ENCODE measurements around the gene HOXB1. TPM values are rescaled to one million over a fixed set of nuclear protein-coding genes. Genes with fewer than 3 reads are reported as not detected.

Gene HOXB1
- 0.08 TPM in 1 of 2 replicates, not detected in the other for total RNA-seq (2014; rRNA removed; shearing (Covaris generic))

DNA sequence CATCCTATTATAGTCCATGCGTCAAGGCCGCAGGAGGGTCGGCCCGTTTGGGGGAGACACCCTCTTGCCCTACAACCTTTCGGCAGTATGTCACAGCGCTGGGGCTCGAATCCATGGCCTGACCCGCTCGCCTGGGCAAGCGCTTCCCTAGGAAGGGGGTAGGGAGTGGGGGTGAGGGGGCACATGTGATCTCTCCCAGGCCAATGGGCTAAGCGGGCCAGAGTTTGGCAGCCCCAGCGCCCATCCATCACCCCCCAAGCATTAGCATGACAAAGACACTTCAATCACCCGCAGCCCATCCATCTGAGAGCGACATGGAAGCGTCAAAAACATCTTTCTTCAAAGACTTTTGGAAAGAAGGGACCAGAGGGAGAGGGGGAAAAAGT is at the start of gene HOXB1:
Gene HOXB1, minus strand, starts transcription at position 125 of the 386 bp plus-strand sequence. Its CDS starts 107 bp downstream, at position 18.
- no peak for DNase-seq (ENCODE audit: low spot score)

DNA sequence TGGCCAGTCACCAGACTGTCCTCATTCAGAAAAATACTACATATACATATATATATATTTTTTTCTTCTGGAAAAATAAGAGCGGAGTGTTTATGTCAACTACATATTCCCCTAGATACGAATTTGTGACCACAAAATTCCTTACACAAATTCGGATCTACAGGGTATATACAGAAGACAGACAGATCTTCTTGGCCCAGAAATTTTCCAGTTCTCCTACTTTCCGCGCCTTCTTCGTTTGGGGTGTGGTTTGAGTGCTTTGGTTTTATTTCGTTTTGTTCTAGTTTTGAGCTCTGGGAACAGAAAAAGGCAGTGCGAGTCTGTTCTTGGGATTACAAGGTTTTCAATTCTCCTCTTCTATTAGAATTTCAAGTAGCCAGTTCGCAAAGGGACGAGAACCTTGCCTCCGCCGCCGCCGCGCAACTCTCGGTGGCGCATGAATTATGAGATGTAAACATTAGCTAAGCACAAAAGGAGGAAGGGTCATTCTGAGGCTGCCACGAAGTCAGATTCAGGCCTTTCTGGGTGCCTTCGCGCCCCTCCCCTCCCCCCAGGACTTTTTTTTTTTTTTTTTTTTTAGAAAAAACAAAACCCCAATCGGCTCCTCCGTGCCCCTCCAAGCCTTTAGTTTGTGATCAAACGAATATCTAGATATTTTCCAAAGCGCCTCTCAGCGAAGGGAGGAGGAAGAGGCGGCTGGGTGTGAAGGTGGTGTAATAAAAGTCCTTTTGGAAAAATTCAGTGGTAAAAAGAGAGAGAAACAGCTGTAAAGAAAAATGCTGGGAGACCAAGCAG is 49.1 kb upstream of the HOXB1 start:
- peak; percentile 67 for DNase-seq (ENCODE audit: low spot score)

GRCh38 chr17:48579471-48579759 is 48.6 kb upstream of the HOXB1 start:
- no peak for DNase-seq (ENCODE audit: low spot score)

GRCh38 chr17:48578616-48579470 is 48.0 kb upstream of the HOXB1 start:
- DNase-seq (ENCODE audit: low spot score): peak; percentile 70

DNA sequence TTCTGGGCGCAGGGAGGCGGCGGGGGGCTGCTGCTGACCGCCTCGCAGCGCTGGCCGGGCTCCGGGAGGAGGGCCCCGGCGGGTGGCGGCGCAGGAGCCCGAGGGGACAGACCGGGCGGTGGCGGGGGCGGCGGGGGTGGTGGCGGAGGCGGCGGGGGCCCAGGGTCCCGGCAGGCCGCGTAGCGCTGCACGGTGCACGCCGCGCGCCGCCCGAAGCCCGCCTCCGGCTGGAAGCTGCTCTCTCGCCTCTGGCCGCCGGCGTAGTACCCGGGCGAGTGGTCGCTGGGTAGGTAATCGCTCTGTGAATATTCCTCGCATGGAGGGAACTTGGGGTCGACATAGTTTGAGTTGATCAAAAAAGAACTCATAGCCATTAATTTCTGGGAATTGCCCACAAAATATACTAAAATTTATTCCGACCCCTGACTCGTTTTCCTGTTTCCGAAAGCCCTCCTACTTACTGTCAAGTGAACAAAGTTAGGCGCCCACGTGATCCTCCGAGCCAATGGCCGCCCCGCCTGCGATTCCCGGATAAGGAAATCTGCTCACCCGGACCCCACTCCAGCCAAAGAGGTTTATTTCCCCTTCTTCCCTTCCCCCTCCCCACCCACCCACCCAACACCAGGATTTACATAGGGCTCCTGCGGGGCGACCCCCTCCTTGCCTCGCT is 47.3 kb upstream of the HOXB1 start, which contains the start of gene HOXB4:
Gene HOXB4, minus strand, starts transcription at position 405 of the 670 bp plus-strand sequence. Its CDS starts 31 bp downstream, at position 374.
- DNase-seq (ENCODE audit: low spot score): peak; percentile 72

DNA sequence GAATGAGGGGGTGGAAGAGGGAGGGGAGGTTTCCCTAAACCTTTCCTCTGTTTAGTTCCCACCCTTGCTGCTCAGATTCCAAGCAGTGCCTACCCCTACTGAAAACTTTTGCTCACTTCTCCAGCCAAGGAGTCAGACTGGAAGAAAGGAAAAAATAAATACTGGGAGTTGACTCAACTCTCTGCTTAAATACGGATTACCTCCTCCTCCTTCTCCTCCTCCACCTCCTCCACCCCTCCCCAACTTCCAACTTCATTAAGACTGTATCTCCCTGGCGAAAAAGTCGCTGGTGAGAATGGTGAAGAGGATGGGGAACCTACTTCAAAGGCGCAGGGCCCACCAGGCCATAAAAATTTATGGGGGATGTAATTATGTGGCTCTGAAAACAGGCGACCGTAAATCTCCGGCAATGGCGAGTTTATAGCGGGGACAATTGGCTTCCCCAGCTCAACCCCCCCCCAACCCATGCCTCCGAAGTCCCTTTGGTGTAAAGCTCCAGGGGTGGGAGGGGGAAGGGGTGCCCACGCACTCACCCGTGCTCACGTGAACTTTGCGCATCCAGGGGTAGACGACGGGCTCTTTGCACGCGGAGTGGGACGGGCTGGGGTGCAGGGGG is 46.6 kb upstream of the HOXB1 start:
- DNase-seq (ENCODE audit: low spot score): no peak

DNA sequence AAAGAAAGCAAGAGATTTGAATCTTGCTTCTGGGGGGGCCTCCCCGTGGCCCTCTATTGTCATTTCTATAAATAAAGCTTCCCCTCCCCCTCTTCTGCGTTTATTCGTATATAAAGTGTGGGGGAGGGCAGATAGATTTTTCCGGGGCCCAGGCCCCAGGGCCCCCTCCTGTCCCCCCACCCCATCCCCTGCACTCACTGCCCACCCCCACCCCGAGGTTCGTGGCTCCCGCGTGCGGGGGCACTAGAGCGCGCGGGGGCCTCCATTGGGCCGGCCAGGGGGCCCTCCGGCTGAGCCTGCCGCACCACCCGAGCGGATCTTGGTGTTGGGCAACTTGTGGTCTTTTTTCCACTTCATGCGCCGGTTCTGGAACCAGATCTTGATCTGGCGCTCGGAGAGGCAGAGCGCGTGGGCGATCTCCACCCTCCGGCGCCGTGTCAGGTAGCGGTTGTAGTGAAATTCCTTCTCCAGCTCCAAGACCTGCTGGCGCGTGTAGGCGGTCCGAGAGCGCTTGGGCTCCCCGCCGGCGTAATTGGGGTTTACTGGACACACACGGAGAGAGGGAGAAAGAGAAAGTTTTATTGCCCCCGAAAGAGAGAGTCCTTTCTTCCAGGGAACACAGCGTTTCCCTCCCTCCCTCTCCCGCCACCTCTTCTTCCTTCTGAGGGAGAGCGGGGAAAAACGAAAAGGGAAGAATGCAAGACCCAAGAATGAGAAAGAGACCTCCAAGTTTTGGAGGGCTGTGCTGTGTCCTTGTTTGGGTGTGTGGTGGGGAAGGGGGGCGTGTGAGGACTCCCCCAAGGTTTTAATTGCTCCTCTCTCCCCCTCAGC is 45.9 kb upstream of the HOXB1 start:
- DNase-seq (ENCODE audit: low spot score): no peak

DNA sequence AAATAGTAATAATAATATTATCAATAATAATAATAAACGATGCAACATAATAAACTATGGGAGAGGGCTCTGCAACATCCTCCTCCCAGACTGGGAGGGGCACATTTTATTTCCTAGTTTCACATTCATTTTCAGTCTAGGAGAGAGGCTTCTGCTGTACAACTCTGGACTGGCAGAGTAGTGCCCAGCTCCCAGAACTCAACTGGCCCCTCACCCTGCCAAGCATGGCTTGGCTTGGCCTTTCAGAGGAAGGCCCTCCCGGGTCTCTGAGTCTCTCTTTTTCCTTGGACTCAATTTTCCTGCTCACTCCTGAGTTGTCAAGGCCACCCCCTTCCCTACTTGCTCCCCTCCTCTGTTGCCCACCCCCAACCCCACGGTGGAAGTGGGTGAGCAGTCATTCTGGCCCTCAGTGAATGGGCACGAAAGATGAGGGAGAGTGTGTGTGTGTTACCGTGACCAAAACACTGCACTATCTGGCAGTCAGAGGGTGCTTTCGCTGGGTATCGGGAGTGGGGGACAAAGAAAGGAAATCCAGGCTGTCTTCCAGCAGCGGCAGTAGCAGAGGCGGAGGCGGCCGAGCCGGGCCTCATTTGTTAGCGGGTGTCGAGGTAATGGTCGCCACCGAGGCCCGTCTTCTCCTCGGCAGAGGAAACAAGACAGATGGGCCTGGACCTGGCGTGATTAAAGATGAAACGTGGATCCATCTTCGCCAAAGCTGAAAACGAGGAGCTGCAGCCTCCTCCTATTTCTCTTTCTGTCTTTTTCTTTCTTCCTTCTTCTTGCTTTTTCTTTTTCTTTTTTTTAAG is 45.1 kb upstream of the HOXB1 start:
- DNase-seq (ENCODE audit: low spot score): no peak

GRCh38 chr17:48575066-48575582 is 44.3 kb upstream of the HOXB1 start:
- DNase-seq (ENCODE audit: low spot score): no peak

- no peak for DNase-seq (ENCODE audit: low spot score)
These were observed 43.8 kb upstream of the HOXB1 start for GRCh38 chr17:48574505-48575065.

DNA sequence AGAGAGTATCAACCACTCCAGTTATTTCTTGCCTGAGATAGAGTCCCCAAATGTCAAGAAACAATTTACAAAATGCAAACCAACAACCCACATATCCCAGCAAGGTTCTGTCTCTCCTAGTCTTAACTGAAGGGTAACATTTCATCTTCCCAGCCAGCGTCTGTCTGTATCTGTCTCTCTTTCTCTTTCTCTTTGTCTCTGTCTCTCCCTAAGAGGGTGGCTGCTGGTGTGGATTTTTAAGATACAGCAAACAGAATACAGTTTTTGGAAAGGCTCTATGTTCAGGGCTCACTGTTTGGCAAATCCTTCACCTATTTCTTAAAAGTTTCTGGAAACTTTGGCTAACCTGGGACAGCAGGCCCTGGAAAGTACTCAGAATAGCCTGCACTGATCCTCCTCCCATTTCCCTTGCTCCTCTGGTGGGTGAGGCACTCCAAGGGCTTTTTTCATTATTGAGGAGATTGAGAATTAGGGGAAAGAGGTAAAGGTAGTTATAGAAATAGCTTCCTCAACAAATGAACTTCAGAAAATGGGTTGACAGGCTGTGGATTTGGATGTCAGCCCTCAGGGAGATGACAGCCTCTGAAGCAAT is 41.1 kb upstream of the HOXB1 start:
- DNase-seq (ENCODE audit: low spot score): peak; percentile 64

- DNase-seq (ENCODE audit: low spot score): peak; percentile 82
These were observed 40.4 kb upstream of the HOXB1 start for GRCh38 chr17:48571024-48571818.

DNA sequence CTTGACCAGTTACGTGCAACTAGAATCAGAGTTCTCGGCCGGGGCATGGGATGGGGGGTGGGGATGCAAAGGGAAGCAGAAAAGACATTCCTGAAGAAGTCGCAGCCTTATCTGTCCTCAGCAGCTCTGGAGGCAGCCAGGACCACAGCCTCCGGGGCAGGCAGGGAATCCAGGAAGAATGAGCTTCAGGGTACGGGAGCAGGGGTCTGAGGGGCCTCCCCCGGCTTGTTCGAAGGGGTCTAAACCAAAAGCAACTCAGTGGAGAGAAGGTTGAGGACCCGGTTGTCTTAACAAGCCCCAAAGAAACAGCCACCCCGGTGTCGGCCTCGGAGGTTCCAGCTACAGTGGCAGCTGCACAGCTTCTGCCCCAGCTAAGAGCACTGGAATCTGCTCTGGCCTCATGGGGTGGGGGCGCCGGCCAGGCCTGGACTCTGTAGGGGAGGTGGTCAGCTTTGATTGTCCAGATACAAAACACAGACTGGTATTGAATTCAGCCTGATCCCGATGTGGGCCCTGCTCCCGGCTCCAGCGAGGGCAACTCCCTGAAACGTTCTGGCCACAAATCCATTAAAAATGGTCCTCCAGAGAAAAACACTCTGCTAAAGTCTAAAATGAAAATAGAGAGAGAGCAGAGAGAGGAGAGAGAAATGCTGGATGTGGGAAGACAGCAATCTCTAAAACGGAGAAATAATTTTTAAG is 39.7 kb upstream of the HOXB1 start:
- DNase-seq (ENCODE audit: low spot score): peak; percentile 64

- peak; percentile 66 for DNase-seq (ENCODE audit: low spot score)
These were observed 39.0 kb upstream of the HOXB1 start for GRCh38 chr17:48569674-48570324.

DNA sequence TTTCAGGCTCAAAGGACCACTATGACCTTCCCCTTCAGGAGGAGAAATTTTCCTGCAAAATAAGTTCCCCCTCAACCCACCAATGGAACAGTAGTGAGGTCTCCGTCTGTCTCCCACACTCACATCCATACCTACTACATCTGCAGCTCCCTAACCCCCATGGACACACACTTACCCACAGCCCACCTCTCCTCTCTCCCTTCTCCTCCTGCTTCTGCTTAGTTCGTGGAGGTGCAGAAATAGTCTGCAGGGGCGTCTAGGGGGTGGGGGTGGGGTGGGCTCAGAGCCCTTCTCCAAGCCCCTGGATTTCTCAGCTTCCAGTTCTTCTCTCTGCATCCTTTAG is 38.4 kb upstream of the HOXB1 start:
- DNase-seq (ENCODE audit: low spot score): no peak

DNA sequence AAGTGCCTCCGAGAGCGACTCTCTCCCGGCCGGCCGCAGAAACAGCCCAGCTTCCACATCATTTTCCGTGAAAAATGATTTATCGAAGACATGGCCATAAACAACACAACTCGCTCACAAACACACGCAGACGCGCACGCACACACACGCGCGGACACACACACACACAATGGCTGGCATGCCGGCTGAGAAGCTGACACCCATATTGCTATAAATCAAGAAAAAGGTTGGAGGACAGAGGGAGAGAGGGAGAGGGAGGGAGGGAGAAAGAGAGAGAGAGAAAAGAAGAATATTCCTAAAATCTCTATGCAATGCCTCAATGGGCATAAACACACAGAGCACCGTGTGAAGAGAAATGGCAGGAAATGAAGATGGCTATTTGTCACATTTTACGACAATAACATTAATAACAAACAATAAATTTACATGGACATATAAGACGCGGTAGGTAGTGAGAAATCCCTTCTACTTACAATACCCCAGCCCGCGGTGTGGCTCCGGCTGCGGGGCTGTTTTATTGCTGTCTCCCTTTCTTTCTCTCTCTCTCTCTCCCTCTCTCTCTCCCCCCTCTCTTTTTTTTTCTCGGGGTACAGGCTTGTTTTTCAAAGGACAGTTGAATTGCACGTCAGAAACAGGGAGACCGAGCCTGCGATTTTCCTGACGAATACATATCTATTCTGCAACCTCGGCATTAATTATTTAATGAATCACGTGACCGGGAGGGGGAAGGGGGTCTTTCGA is 37.9 kb upstream of the HOXB1 start:
- peak; percentile 60 for DNase-seq (ENCODE audit: low spot score)

Measured in HT-29 (cell line).